Activated CD4-positive, alpha-beta memory T cell treated with anti-CD3 and anti-CD28 coated beads, Interleukin-2, amount 10 ng/mL, durations not matched to agents 7 days and 5 days (primary cell): ENCODE measurements around the gene F13B. TPM values are rescaled to one million over a fixed set of nuclear protein-coding genes. Genes with fewer than 3 reads are reported as not detected.
"Not testable (repeated sequence)": the region's sequence is repeated elsewhere in the genome, so short reads cannot be mapped to it uniquely, and the experiment has no call there.

Source experiments
- CTCF ChIA-PET: fragments of 350-600 bp; sonication (Branson Sonifier 250); formaldehyde crosslinking; loops from one replicate; lab custom pipeline; 2021; ENCODE audit warnings: antibody characterized with exemption, inconsistent platforms; lab: Charles Lee
- POLR2A ChIA-PET: fragments of 350-600 bp; sonication (Branson Sonifier 250); formaldehyde crosslinking; loops from one replicate; lab custom pipeline; 2021; ENCODE audit warnings: antibody characterized with exemption; lab: Charles Lee
- DNase-seq: peaks from one replicate; pipeline ENCODE4 v3.0.0-alpha.2; 2020
- H3K27ac Mint-ChIP-seq: one replicate; pipeline ENCODE4 v1.8.0; 2021; ENCODE audit warnings: mild to moderate bottlenecking, mixed read lengths
- H3K27me3 Mint-ChIP-seq: one replicate; pipeline ENCODE4 v1.8.0; 2021; ENCODE audit warnings: mixed read lengths
- H3K36me3 Mint-ChIP-seq: one replicate; pipeline ENCODE4 v1.8.0; 2021; ENCODE audit warnings: low read depth, mixed read lengths
- H3K4me1 Mint-ChIP-seq: one replicate; pipeline ENCODE4 v1.8.0; 2021; ENCODE audit warnings: mixed read lengths
- H3K4me3 Mint-ChIP-seq: one replicate; pipeline ENCODE4 v1.8.0; 2021; ENCODE audit warnings: mild to moderate bottlenecking, mixed read lengths
- H3K9me3 Mint-ChIP-seq: one replicate; pipeline ENCODE4 v1.8.0; 2021; ENCODE audit warnings: mixed read lengths
- total RNA-seq, 2 experiments: library from RNA; stranded (reverse); gene quantifications; one replicate each; pipeline ENCODE4 v1.2.3, GENCODE V29; 2021

F13B gene
- total RNA-seq, 2 experiments from 2014 or later: not detected

- CTCF ChIA-PET: no interaction called here
- Mint-ChIP-seq H3K27ac (no peak overlapping the region), H3K9me3 (no peaks in the 10 kb centered on the region), H3K36me3 (no peaks in the 10 kb centered on the region), H3K4me3 (no peak overlapping the region), H3K27me3 (no peaks in the 10 kb centered on the region), H3K4me1 (no peaks in the 10 kb centered on the region)
- DNase-seq: no peak
- POLR2A ChIA-PET: no interaction called here
Observed at GRCh38 chr1:197029749-197030148, 37.3 kb downstream of the F13B start.

GRCh38 chr1:197027359-197027758 is 39.7 kb downstream of the F13B start:
- Mint-ChIP-seq H3K36me3 (no peaks in the 10 kb centered on the region), H3K27me3 (no peaks in the 10 kb centered on the region), H3K27ac (no peak overlapping the region), H3K4me1 (no peaks in the 10 kb centered on the region), H3K9me3 (no peaks in the 10 kb centered on the region), H3K4me3 (no peak overlapping the region)
- ChIA-PET CTCF (no interaction called here), POLR2A (no interaction called here)
- no peak for DNase-seq

GRCh38 chr1:197024460-197024859 is 42.6 kb downstream of the F13B start:
- CTCF ChIA-PET: interaction anchor here (1.5 kb wide), 1 partner anchor 11 kb away, joined by 4 read pairs; no protein-coding TSS in a partner anchor
- no peaks in the 10 kb centered on the region for H3K4me1 Mint-ChIP-seq

GRCh38 chr1:197021716-197022115 is 45.3 kb downstream of the F13B start:
- ChIA-PET POLR2A (no interaction called here), CTCF (no interaction called here)
- no peak for DNase-seq
- no peaks in the 10 kb centered on the region for H3K9me3 Mint-ChIP-seq
- no peaks in the 10 kb centered on the region for H3K36me3 Mint-ChIP-seq
- no peaks in the 10 kb centered on the region for H3K4me1 Mint-ChIP-seq
- H3K27me3 Mint-ChIP-seq: no peaks in the 10 kb centered on the region
- no peak overlapping the region for H3K27ac Mint-ChIP-seq
- H3K4me3 Mint-ChIP-seq: no peak overlapping the region

More at GRCh38 chr1:197024460-197024859, 42.6 kb downstream of the F13B start:
- no peaks in the 10 kb centered on the region for H3K36me3 Mint-ChIP-seq
- no peak for DNase-seq
- POLR2A ChIA-PET: no interaction called here
- H3K9me3 Mint-ChIP-seq: no peaks in the 10 kb centered on the region
- no peaks in the 10 kb centered on the region for H3K27me3 Mint-ChIP-seq
- H3K4me3 Mint-ChIP-seq: no peak overlapping the region
- no peak overlapping the region for H3K27ac Mint-ChIP-seq

GRCh38 chr1:197017558-197018146 is 49.4 kb downstream of the F13B start:
- no peaks in the 10 kb centered on the region for H3K4me1 Mint-ChIP-seq
- CTCF ChIA-PET: no interaction called here
- DNase-seq: no peak
- no peaks in the 10 kb centered on the region for H3K27me3 Mint-ChIP-seq
- H3K36me3 Mint-ChIP-seq: no peaks in the 10 kb centered on the region
- H3K9me3 Mint-ChIP-seq: no peaks in the 10 kb centered on the region
- no peak overlapping the region for H3K27ac Mint-ChIP-seq
- no peak overlapping the region for H3K4me3 Mint-ChIP-seq
- POLR2A ChIA-PET: no interaction called here

- POLR2A ChIA-PET: no interaction called here
- H3K27me3 Mint-ChIP-seq: no peaks in the 10 kb centered on the region
Observed at GRCh38 chr1:197016751-197017150, 50.3 kb downstream of the F13B start.

GRCh38 chr1:197013234-197013633 is 53.8 kb downstream of the F13B start:
- H3K36me3 Mint-ChIP-seq: no peaks in the 10 kb centered on the region

More at GRCh38 chr1:197016751-197017150, 50.3 kb downstream of the F13B start:
- Mint-ChIP-seq H3K4me3 (no peak overlapping the region), H3K27ac (no peak overlapping the region), H3K4me1 (no peaks in the 10 kb centered on the region), H3K36me3 (no peaks in the 10 kb centered on the region), H3K9me3 (peaks cover 2% of the 10 kb centered on the region)
- CTCF ChIA-PET: no interaction called here
- no peak for DNase-seq

GRCh38 chr1:197011614-197012013 is 55.4 kb downstream of the F13B start:
- Mint-ChIP-seq H3K27ac (no peak overlapping the region), H3K4me1 (no peaks in the 10 kb centered on the region), H3K36me3 (no peaks in the 10 kb centered on the region), H3K27me3 (no peaks in the 10 kb centered on the region), H3K9me3 (peaks cover 3% of the 10 kb centered on the region), H3K4me3 (no peak overlapping the region)
- POLR2A ChIA-PET: no interaction called here
- DNase-seq: no peak
- CTCF ChIA-PET: no interaction called here

More at GRCh38 chr1:197013234-197013633, 53.8 kb downstream of the F13B start:
- no peak overlapping the region for H3K4me3 Mint-ChIP-seq
- no peaks in the 10 kb centered on the region for H3K27me3 Mint-ChIP-seq
- H3K27ac Mint-ChIP-seq: no peak overlapping the region
- ChIA-PET CTCF (interaction anchor here (1.7 kb wide), 1 partner anchor 10 kb away, joined by 4 read pairs; no protein-coding TSS in a partner anchor), POLR2A (no interaction called here)
- no peak for DNase-seq
- no peaks in the 10 kb centered on the region for H3K4me1 Mint-ChIP-seq
- peaks cover 3% of the 10 kb centered on the region for H3K9me3 Mint-ChIP-seq

- Mint-ChIP-seq H3K27ac (no peak overlapping the region), H3K36me3 (no peaks in the 10 kb centered on the region), H3K9me3 (peaks cover 3% of the 10 kb centered on the region), H3K4me1 (no peaks in the 10 kb centered on the region), H3K27me3 (no peaks in the 10 kb centered on the region), H3K4me3 (no peak overlapping the region)
- ChIA-PET CTCF (no interaction called here), POLR2A (no interaction called here)
- DNase-seq: no peak
Observed at GRCh38 chr1:197008861-197009260, 58.2 kb downstream of the F13B start.

GRCh38 chr1:197003132-197003531 is 63.9 kb downstream of the F13B start:
- Mint-ChIP-seq H3K36me3 (no peaks in the 10 kb centered on the region), H3K27ac (no peak overlapping the region), H3K4me1 (no peaks in the 10 kb centered on the region), H3K27me3 (no peaks in the 10 kb centered on the region), H3K9me3 (no peaks in the 10 kb centered on the region), H3K4me3 (no peak overlapping the region)
- DNase-seq: no peak
- CTCF ChIA-PET: no interaction called here
- POLR2A ChIA-PET: no interaction called here

GRCh38 chr1:197001828-197002227 is 65.2 kb downstream of the F13B start:
- no peaks in the 10 kb centered on the region for H3K4me1 Mint-ChIP-seq
- no peaks in the 10 kb centered on the region for H3K27me3 Mint-ChIP-seq
- CTCF ChIA-PET: no interaction called here

GRCh38 chr1:196997423-196997822 is 69.6 kb downstream of the F13B start:
- H3K9me3 Mint-ChIP-seq: no peaks in the 10 kb centered on the region
- H3K36me3 Mint-ChIP-seq: no peaks in the 10 kb centered on the region
- ChIA-PET POLR2A (no interaction called here), CTCF (no interaction called here)
- no peak overlapping the region for H3K4me3 Mint-ChIP-seq
- no peaks in the 10 kb centered on the region for H3K27me3 Mint-ChIP-seq
- no peak overlapping the region for H3K27ac Mint-ChIP-seq
- DNase-seq: no peak
- H3K4me1 Mint-ChIP-seq: no peaks in the 10 kb centered on the region

More at GRCh38 chr1:197001828-197002227, 65.2 kb downstream of the F13B start:
- Mint-ChIP-seq H3K4me3 (no peak overlapping the region), H3K27ac (no peak overlapping the region), H3K36me3 (no peaks in the 10 kb centered on the region), H3K9me3 (no peaks in the 10 kb centered on the region)
- POLR2A ChIA-PET: no interaction called here
- DNase-seq: no peak

GRCh38 chr1:196993916-196994315 is 73.1 kb downstream of the F13B start:
- H3K9me3 Mint-ChIP-seq: no peaks in the 10 kb centered on the region
- no peak overlapping the region for H3K4me3 Mint-ChIP-seq
- no peaks in the 10 kb centered on the region for H3K27me3 Mint-ChIP-seq
- H3K27ac Mint-ChIP-seq: no peak overlapping the region
- no peaks in the 10 kb centered on the region for H3K4me1 Mint-ChIP-seq
- no peaks in the 10 kb centered on the region for H3K36me3 Mint-ChIP-seq
- ChIA-PET POLR2A (no interaction called here), CTCF (no interaction called here)
- no peak for DNase-seq

GRCh38 chr1:196991919-196992651 is 75.0 kb downstream of the F13B start:
- POLR2A ChIA-PET, H3K27ac Mint-ChIP-seq, H3K4me3 Mint-ChIP-seq, H3K9me3 Mint-ChIP-seq, H3K27me3 Mint-ChIP-seq, H3K4me1 Mint-ChIP-seq, CTCF ChIA-PET, DNase-seq, H3K36me3 Mint-ChIP-seq: not testable (repeated sequence)
